B cell (primary cell): ENCODE measurements around the gene TBX1.

Source experiments
- EZH2 ChIP-seq: IDR thresholded peaks from 2 replicates; pipeline ENCODE4 v1.6.1; 2012; ENCODE audit warnings: borderline replicate concordance, low read depth, mild to moderate bottlenecking, moderate library complexity, low read length; ENCODE audit not compliant: insufficient read depth, poor library complexity, severe bottlenecking
- TF ChIP-seq, protein P1 (sequence below): fragments of 200-600 bp; IDR thresholded peaks from one replicate; pipeline ENCODE4 v1.8.0; 2022; ENCODE audit warnings: antibody characterized with exemption, mild to moderate bottlenecking

DNA sequence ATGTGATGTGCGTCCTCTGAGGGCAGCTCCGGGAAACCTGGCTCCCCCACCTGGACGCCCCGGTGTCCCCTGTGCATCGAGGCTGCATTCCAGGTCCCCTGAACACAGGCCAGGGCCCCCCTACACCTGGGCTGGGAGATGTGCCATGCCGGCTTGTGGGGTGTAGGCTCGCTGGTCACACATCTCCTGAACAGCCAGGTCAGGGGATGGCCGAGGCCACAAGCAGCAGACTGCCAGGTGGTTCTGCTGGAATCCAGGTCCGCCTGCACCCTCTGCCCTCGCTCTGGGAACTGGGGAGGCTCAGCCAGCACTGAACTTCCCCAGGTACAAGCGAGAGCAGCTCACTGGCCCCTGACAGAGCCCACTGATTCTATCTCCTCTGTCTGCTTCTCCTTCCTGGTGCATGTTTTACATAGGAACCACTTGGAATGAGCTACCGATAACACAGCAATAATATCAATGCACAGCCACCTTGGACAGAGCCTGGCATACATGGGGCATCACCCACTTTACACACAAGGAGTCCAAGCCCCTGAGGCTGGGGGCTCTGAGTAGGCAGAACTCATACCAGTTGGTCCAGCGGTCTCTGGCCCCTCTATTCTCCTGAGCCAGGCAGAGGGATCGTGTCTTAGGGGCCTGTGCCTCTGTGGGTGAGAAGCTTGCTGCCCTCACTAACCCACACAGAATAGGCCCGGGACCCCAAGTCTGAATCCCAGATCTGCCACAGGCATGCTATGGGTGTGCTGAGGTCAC, 46.8 kb downstream of the TBX1 start:
- TF ChIP-seq, protein P1, sequence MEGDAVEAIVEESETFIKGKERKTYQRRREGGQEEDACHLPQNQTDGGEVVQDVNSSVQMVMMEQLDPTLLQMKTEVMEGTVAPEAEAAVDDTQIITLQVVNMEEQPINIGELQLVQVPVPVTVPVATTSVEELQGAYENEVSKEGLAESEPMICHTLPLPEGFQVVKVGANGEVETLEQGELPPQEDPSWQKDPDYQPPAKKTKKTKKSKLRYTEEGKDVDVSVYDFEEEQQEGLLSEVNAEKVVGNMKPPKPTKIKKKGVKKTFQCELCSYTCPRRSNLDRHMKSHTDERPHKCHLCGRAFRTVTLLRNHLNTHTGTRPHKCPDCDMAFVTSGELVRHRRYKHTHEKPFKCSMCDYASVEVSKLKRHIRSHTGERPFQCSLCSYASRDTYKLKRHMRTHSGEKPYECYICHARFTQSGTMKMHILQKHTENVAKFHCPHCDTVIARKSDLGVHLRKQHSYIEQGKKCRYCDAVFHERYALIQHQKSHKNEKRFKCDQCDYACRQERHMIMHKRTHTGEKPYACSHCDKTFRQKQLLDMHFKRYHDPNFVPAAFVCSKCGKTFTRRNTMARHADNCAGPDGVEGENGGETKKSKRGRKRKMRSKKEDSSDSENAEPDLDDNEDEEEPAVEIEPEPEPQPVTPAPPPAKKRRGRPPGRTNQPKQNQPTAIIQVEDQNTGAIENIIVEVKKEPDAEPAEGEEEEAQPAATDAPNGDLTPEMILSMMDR, result no peak
- TF ChIP-seq EZH2, result no peak
